ENCODE results near the gene KCNJ12. TPM values are rescaled to one million over a fixed set of nuclear protein-coding genes. Genes with fewer than 3 reads are reported as not detected.
"Not testable (repeated sequence)": the region's sequence is repeated elsewhere in the genome, so short reads cannot be mapped to it uniquely, and the experiment has no call there.

The KCNJ12 gene
- total RNA-seq, 2 experiments from 2014 or later, result 0.11 TPM; not detected in 1

GRCh38 chr17:21433971-21434370, 57.8 kb downstream of the KCNJ12 start:
- POLR2A ChIA-PET; H3K4me1 ChIP-seq (ENCODE audit: insufficient read depth, low read length); H3K27ac Mint-ChIP-seq; H3K4me1 Mint-ChIP-seq (ENCODE audit: low read depth); H3K27ac ChIP-seq (ENCODE audit: low read depth in 1 of 2, low read length in 2 of 2); H3K36me3 ChIP-seq (ENCODE audit: insufficient read depth, low read length); H3K4me3 Mint-ChIP-seq; H3K9me3 ChIP-seq (ENCODE audit: control insufficient read depth in 1 of 2, insufficient read depth in 1 of 2, low read length in 2 of 2); ATAC-seq (ENCODE audit: poor library complexity); CTCF ChIA-PET; H3K27me3 Mint-ChIP-seq; H3K36me3 Mint-ChIP-seq (ENCODE audit: low read depth); H3K27me3 ChIP-seq (ENCODE audit: control insufficient read depth in 1 of 2, insufficient read depth in 2 of 2, low read length in 2 of 2); DNase-seq; H3K4me3 ChIP-seq (ENCODE audit: low read length); H3K9me3 Mint-ChIP-seq; intact Hi-C loops (cut with DNase I, micrococcal nuclease): not testable (repeated sequence)

GRCh38 chr17:21434976-21435375, 58.8 kb downstream of the KCNJ12 start:
- H3K9me3 ChIP-seq (ENCODE audit: control insufficient read depth in 1 of 2, insufficient read depth in 1 of 2, low read length in 2 of 2); H3K36me3 ChIP-seq (ENCODE audit: insufficient read depth, low read length); H3K36me3 Mint-ChIP-seq (ENCODE audit: low read depth); H3K9me3 Mint-ChIP-seq; DNase-seq; H3K4me3 Mint-ChIP-seq; H3K27me3 ChIP-seq (ENCODE audit: control insufficient read depth in 1 of 2, insufficient read depth in 2 of 2, low read length in 2 of 2); ATAC-seq (ENCODE audit: poor library complexity); H3K4me1 ChIP-seq (ENCODE audit: insufficient read depth, low read length); H3K4me1 Mint-ChIP-seq (ENCODE audit: low read depth); H3K4me3 ChIP-seq (ENCODE audit: low read length); H3K27me3 Mint-ChIP-seq; POLR2A ChIA-PET; H3K27ac ChIP-seq (ENCODE audit: low read depth in 1 of 2, low read length in 2 of 2); H3K27ac Mint-ChIP-seq; CTCF ChIA-PET; intact Hi-C loops (cut with DNase I, micrococcal nuclease): not testable (repeated sequence)

GRCh38 chr17:21436481-21436880, 60.3 kb downstream of the KCNJ12 start:
- H3K27me3 Mint-ChIP-seq; H3K4me3 Mint-ChIP-seq; H3K4me3 ChIP-seq (ENCODE audit: low read length); POLR2A ChIA-PET; H3K4me1 ChIP-seq (ENCODE audit: insufficient read depth, low read length); H3K27ac ChIP-seq (ENCODE audit: low read depth in 1 of 2, low read length in 2 of 2); H3K36me3 Mint-ChIP-seq (ENCODE audit: low read depth); ATAC-seq (ENCODE audit: poor library complexity); H3K9me3 Mint-ChIP-seq; H3K27ac Mint-ChIP-seq; H3K4me1 Mint-ChIP-seq (ENCODE audit: low read depth); intact Hi-C loops (cut with DNase I, micrococcal nuclease); H3K36me3 ChIP-seq (ENCODE audit: insufficient read depth, low read length); DNase-seq; CTCF ChIA-PET; H3K9me3 ChIP-seq (ENCODE audit: control insufficient read depth in 1 of 2, insufficient read depth in 1 of 2, low read length in 2 of 2); H3K27me3 ChIP-seq (ENCODE audit: control insufficient read depth in 1 of 2, insufficient read depth in 2 of 2, low read length in 2 of 2): not testable (repeated sequence)

GRCh38 chr17:21436883-21437836, 61.0 kb downstream of the KCNJ12 start:
- H3K27me3 ChIP-seq (ENCODE audit: control insufficient read depth in 1 of 2, insufficient read depth in 2 of 2, low read length in 2 of 2); ATAC-seq (ENCODE audit: poor library complexity); H3K36me3 Mint-ChIP-seq (ENCODE audit: low read depth); POLR2A ChIA-PET; intact Hi-C loops (cut with DNase I, micrococcal nuclease); H3K27ac ChIP-seq (ENCODE audit: low read depth in 1 of 2, low read length in 2 of 2); H3K27ac Mint-ChIP-seq; H3K4me3 ChIP-seq (ENCODE audit: low read length); H3K4me1 Mint-ChIP-seq (ENCODE audit: low read depth); H3K36me3 ChIP-seq (ENCODE audit: insufficient read depth, low read length); H3K9me3 ChIP-seq (ENCODE audit: control insufficient read depth in 1 of 2, insufficient read depth in 1 of 2, low read length in 2 of 2); H3K27me3 Mint-ChIP-seq; DNase-seq; H3K9me3 Mint-ChIP-seq; CTCF ChIA-PET; H3K4me1 ChIP-seq (ENCODE audit: insufficient read depth, low read length); H3K4me3 Mint-ChIP-seq: not testable (repeated sequence)

- not testable (repeated sequence) for H3K9me3 ChIP-seq (ENCODE audit: control insufficient read depth in 1 of 2, insufficient read depth in 1 of 2, low read length in 2 of 2)
These were observed 62.3 kb downstream of the KCNJ12 start for GRCh38 chr17:21438316-21439014.

GRCh38 chr17:21439015-21439336, 62.8 kb downstream of the KCNJ12 start:
- H3K4me3 Mint-ChIP-seq; intact Hi-C loops (cut with DNase I, micrococcal nuclease); H3K4me3 ChIP-seq (ENCODE audit: low read length); DNase-seq; ATAC-seq (ENCODE audit: poor library complexity); H3K27ac ChIP-seq (ENCODE audit: low read depth in 1 of 2, low read length in 2 of 2); H3K27me3 Mint-ChIP-seq; H3K27ac Mint-ChIP-seq; H3K27me3 ChIP-seq (ENCODE audit: control insufficient read depth in 1 of 2, insufficient read depth in 2 of 2, low read length in 2 of 2); H3K4me1 ChIP-seq (ENCODE audit: insufficient read depth, low read length); CTCF ChIA-PET; POLR2A ChIA-PET; H3K36me3 ChIP-seq (ENCODE audit: insufficient read depth, low read length); H3K9me3 ChIP-seq (ENCODE audit: control insufficient read depth in 1 of 2, insufficient read depth in 1 of 2, low read length in 2 of 2); H3K4me1 Mint-ChIP-seq (ENCODE audit: low read depth); H3K36me3 Mint-ChIP-seq (ENCODE audit: low read depth); H3K9me3 Mint-ChIP-seq: not testable (repeated sequence)

More at GRCh38 chr17:21438316-21439014, 62.3 kb downstream of the KCNJ12 start:
- POLR2A ChIA-PET; CTCF ChIA-PET; H3K4me1 Mint-ChIP-seq (ENCODE audit: low read depth); H3K36me3 Mint-ChIP-seq (ENCODE audit: low read depth); H3K27me3 Mint-ChIP-seq; H3K4me3 Mint-ChIP-seq; DNase-seq; H3K9me3 Mint-ChIP-seq; H3K27me3 ChIP-seq (ENCODE audit: control insufficient read depth in 1 of 2, insufficient read depth in 2 of 2, low read length in 2 of 2); H3K4me1 ChIP-seq (ENCODE audit: insufficient read depth, low read length); intact Hi-C loops (cut with DNase I, micrococcal nuclease); H3K36me3 ChIP-seq (ENCODE audit: insufficient read depth, low read length); ATAC-seq (ENCODE audit: poor library complexity); H3K4me3 ChIP-seq (ENCODE audit: low read length); H3K27ac Mint-ChIP-seq; H3K27ac ChIP-seq (ENCODE audit: low read depth in 1 of 2, low read length in 2 of 2): not testable (repeated sequence)
